K562 (cell line): ENCODE results near the gene FAM161A. TPM values are rescaled to one million over a fixed set of nuclear protein-coding genes. Genes with fewer than 3 reads are reported as not detected.

ENCODE experiments used
- ATAC-seq: fragments of 200-7000 bp; cut with Tn5 transposase; 3 replicates; pipeline ENCODE4 v1.9.1; 2020; ENCODE audit warnings: moderate library complexity
- BruUV-seq: library from RNA; stranded (reverse); fragments of 400-500 nt; replicated peaks from 2 replicates; lab custom pipeline; 2021; lab: Mats Ljungman, UMichigan
- CTCF ChIA-PET: fragments of 300-600 bp; formaldehyde crosslinking; extraction: SDS; loops from one replicate; lab custom pipeline; 2021; ENCODE audit warnings: low intra/inter-chr PET ratio; lab: Yijun Ruan, JAX
- POLR2A ChIA-PET: fragments of 300-600, 350-650 bp; sonication (Branson Sonifier 250); formaldehyde crosslinking; extraction: SDS; loops from one replicate; lab custom pipeline; 2021; ENCODE audit warnings: antibody characterized with exemption, inconsistent platforms; lab: Yijun Ruan, JAX
- DNase-seq, 4 experiments: peaks; one replicate each; pipeline versions ENCODE4 v3.0.0 to v3.0.0-alpha.2; 2011 to 2018; ENCODE audit warnings: low spot score in 3 of 4, mixed read lengths in 3 of 4; ENCODE audit errors: extremely low read depth in 1 of 4
- FAIRE-seq: peaks from 2 replicates; lab custom pipeline; 2011; peaks lifted over from hg19 to GRCh38; lab: Jason Lieb, UNC
- H2AFZ ChIP-seq: 2 replicates; pipeline ENCODE4 v1.6.0; 2011; ENCODE audit warnings: low read depth, low read length, control low read depth, inconsistent platforms
- H3K27ac ChIP-seq: fragments of 200-600 bp; 3 replicates; pipeline ENCODE4 v1.8.0; 2011; ENCODE audit warnings: low read depth, mild to moderate bottlenecking, control low read depth, inconsistent platforms, low read length, moderate library complexity, mixed read lengths; ENCODE audit errors: extremely low read depth
- H3K27me3 ChIP-seq, 2 experiments: fragments of 300-600 bp in 1 of 2; 2 replicates in 1 of 2; 3 replicates in 1 of 2; pipeline versions ENCODE4 v1.6.0 to v1.8.0; 2011; ENCODE audit warnings: inconsistent platforms in 2 of 2, low read length in 2 of 2, mild to moderate bottlenecking in 1 of 2, mixed read lengths in 1 of 2, moderate library complexity in 1 of 2; ENCODE audit not compliant: control insufficient read depth in 2 of 2, insufficient read depth in 2 of 2
- H3K36me3 ChIP-seq: fragments of 300-600 bp; 3 replicates; pipeline ENCODE4 v1.8.0; 2011; ENCODE audit warnings: mild to moderate bottlenecking, low read length, inconsistent platforms; ENCODE audit not compliant: control insufficient read depth, insufficient read depth
- H3K4me1 ChIP-seq, 2 experiments: fragments of 200-600 bp in 1 of 2; replicated peaks in 1 of 2; 2 replicates in 1 of 2; 3 replicates in 1 of 2; pipeline versions ENCODE4 v1.5.1 to v1.8.0; 2011; ENCODE audit warnings: inconsistent platforms in 2 of 2, low read length in 2 of 2, mild to moderate bottlenecking in 1 of 2, mixed read lengths in 1 of 2, moderate library complexity in 1 of 2; ENCODE audit not compliant: control insufficient read depth in 2 of 2, insufficient read depth in 2 of 2
- H3K4me2 ChIP-seq: 2 replicates; pipeline ENCODE4 v1.6.1; 2011; ENCODE audit warnings: low read length, control low read depth, inconsistent platforms, mixed read lengths; ENCODE audit not compliant: insufficient read depth
- H3K4me3 ChIP-seq: fragments of 200-600 bp; sonication (generic), shearing (Covaris generic); 2 replicates; pipeline ENCODE4 v1.5.1; 2016; ENCODE audit warnings: control low read depth, inconsistent platforms
- H3K79me2 ChIP-seq: fragments of 200-600 bp; 3 replicates; pipeline ENCODE4 v1.8.0; 2011; ENCODE audit warnings: low read length, inconsistent platforms; ENCODE audit not compliant: control insufficient read depth, insufficient read depth
- H3K9ac ChIP-seq, 2 experiments: 2 replicates each; pipeline versions ENCODE4 v1.6.0 to v1.6.1; 2011; ENCODE audit warnings: low read depth in 2 of 2, low read length in 2 of 2, control low read depth in 1 of 2, inconsistent platforms in 1 of 2, mild to moderate bottlenecking in 1 of 2, mixed read lengths in 1 of 2; ENCODE audit not compliant: insufficient read depth in 1 of 2
- H3K9me1 ChIP-seq: one replicate; pipeline ENCODE4 v1.6.0; 2011; ENCODE audit warnings: inconsistent platforms, mild to moderate bottlenecking, low read length, moderate library complexity; ENCODE audit not compliant: control insufficient read depth, insufficient read depth
- H3K9me3 ChIP-seq: replicated peaks from 2 replicates; pipeline ENCODE4 v1.5.1; 2011; ENCODE audit warnings: low read depth, low read length, inconsistent platforms; ENCODE audit not compliant: control insufficient read depth, insufficient read depth
- H4K20me1 ChIP-seq: replicated peaks from 2 replicates; pipeline ENCODE4 v1.6.1; 2011; ENCODE audit warnings: low read length, inconsistent platforms, mixed read lengths; ENCODE audit not compliant: control insufficient read depth, insufficient read depth
- SPI1 ChIP-seq: IDR thresholded peaks from 2 replicates; pipeline ENCODE4 v1.6.1; 2011; ENCODE audit warnings: low read depth, low read length, control low read depth, borderline replicate concordance
- ZNF431 ChIP-seq: sonication (generic); formaldehyde crosslinking; IDR thresholded peaks from 2 replicates; pipeline ENCODE4 v1.8.0; 2022; ENCODE audit warnings: mild to moderate bottlenecking, missing genetic modification reagents
- WGBS: fragments of 100-300 bp; shearing (Covaris generic); methylation state at CpG from one replicate; pipeline ENCODE4 v1.1.6; 2016; ENCODE audit warnings: low coverage, mixed read lengths; ENCODE audit not compliant: insufficient coverage; ENCODE audit errors: missing lambda C conversion rate; 5-methylcytosine and 5-hydroxymethylcytosine counted together
- in situ Hi-C: fragments of 300-500 bp; cut with MboI; formaldehyde crosslinking; loops from 4 replicates; pipeline ENCODE4 v1.15.0; 2018; ENCODE audit warnings: inconsistent platforms, mixed read lengths
- intact Hi-C: fragments of 100-400 bp; cut with micrococcal nuclease; formaldehyde crosslinking; loops from 2 replicates; pipeline ENCODE4 v1.14.2; 2022
- polyA plus RNA-seq, 8 experiments: library from polyadenylated mRNA; depleted of rRNA in 4 of 8; stranded (reverse) in 5 of 8; unstranded in 3 of 8; fragments of >200 nt; fragmentation: Nextera tagmentation in 2 of 8; fragmentation: Illumina TruSeq in 1 of 8; extraction: Ambion mirVana in 2 of 8; extraction: Trizol in 1 of 8; gene quantifications; 2 replicates each; pipeline versions ENCODE4 v1.2.1 to v1.2.3, GENCODE V29; 2011 to 2014; ENCODE audit warnings: inconsistent platforms in 1 of 8, missing spikeins in 1 of 8
- small RNA-seq: library from RNA; depleted of rRNA; stranded (forward); fragments of <200 nt; gene quantifications from one replicate; pipeline ENCODE3, GENCODE V24; 2014
- total RNA-seq, 7 experiments: library from RNA; depleted of rRNA in 6 of 7; stranded (reverse); fragments of >200 nt in 6 of 7; fragmentation: Illumina TruSeq in 2 of 7; extraction: Trizol in 2 of 7; gene quantifications; 2 replicates each; pipeline versions ENCODE4 v1.2.1 to v1.2.3, GENCODE V29; 2011 to 2021; ENCODE audit warnings: low replicate concordance in 1 of 7

The FAM161A gene
- total and polyA plus RNA-seq, 9 of the 15 experiments (the other 6 are each of a cell fraction or from before 2014, with no cell fraction given): 0.27 to 1.4 (median 0.80) TPM

- no TSS peak for BruUV-seq
- H3K27me3 ChIP-seq: peaks cover 2 to 5% of the 10 kb centered on the region in 2 experiments; a peak in 2 of 5 replicates
- H2AFZ ChIP-seq: no peak overlapping the region
- no peak for DNase-seq
- no peak for FAIRE-seq
- ChIA-PET CTCF (no interaction called here), POLR2A (interaction anchor here (0.6 kb wide), 1 partner anchor 265 kb away, joined by 4 read pairs; no protein-coding TSS in a partner anchor)
- no peak for TF ChIP-seq ZNF431 (CRISPR knock-in tag)
- TF ChIP-seq SPI1: 0 out of 2 replicates have a peak, but pooled peaks have one; percentile 31
- no peaks in the 10 kb centered on the region for H3K36me3 ChIP-seq
- no peak overlapping the region for H3K4me2 ChIP-seq
- intact Hi-C loops (no loop called here), in situ Hi-C loops (no loop called here)
- no peaks in the 10 kb centered on the region for H3K4me1 ChIP-seq
- ATAC-seq: no peak
- H3K4me3 ChIP-seq: no peak overlapping the region
- 17% methylated on average over 8 of the region's 8 CpGs for WGBS
- H3K9ac ChIP-seq: no peak overlapping the region
- no peaks in the 10 kb centered on the region for H3K9me1 ChIP-seq
- H3K79me2 ChIP-seq: no peaks in the 10 kb centered on the region
- no peaks in the 10 kb centered on the region for H3K9me3 ChIP-seq
- H4K20me1 ChIP-seq: no peaks in the 10 kb centered on the region
- H3K27ac ChIP-seq: no peak overlapping the region
Observed at GRCh38 chr2:61775956-61776570, 77.8 kb downstream of the FAM161A start.

Small RNA genes lying within 50 kb of the gene (small RNA-seq; reads per million reads assigned to genes)
- gene RPS24P7: not detected

Other genes with a start within 250 kb of the FAM161A start
- 247 and 314 TPM in 2 replicates for gene CCT4, start 34.6 kb upstream of the FAM161A start, total RNA-seq (2014; rRNA removed)
- 367 and 401 TPM in 2 replicates for gene CCT4, start 34.6 kb upstream of the FAM161A start, total RNA-seq (2014; rRNA removed; fragmentation: Illumina TruSeq; extraction: Trizol)
- gene CCT4, start 34.6 kb upstream of the FAM161A start, total RNA-seq (2015; rRNA removed; fragmentation: Illumina TruSeq; extraction: Trizol): 334 and 336 TPM in 2 replicates
- gene CCT4, start 34.6 kb upstream of the FAM161A start, total RNA-seq (2021): 368 and 369 TPM in 2 replicates
- 230 and 345 TPM in 2 replicates for gene CCT4, start 34.6 kb upstream of the FAM161A start, polyA plus RNA-seq (2011; rRNA removed)
- gene CCT4, start 34.6 kb upstream of the FAM161A start, polyA plus RNA-seq (2014; fragmentation: Illumina TruSeq; extraction: Trizol): 303 and 305 TPM in 2 replicates
- gene CCT4, start 34.6 kb upstream of the FAM161A start, polyA plus RNA-seq (2014; fragmentation: Nextera tagmentation; extraction: Ambion mirVana): 100 to 1,000 TPM; 101 to 157 TPM
- gene CCT4, start 34.6 kb upstream of the FAM161A start, polyA plus RNA-seq (2014; rRNA removed): 228 and 263 TPM in 2 replicates
- gene COMMD1, start 51.6 kb upstream of the FAM161A start, total RNA-seq (2014; rRNA removed): 14.4 and 15.4 TPM in 2 replicates
- 21.4 and 23.6 TPM in 2 replicates for gene COMMD1, start 51.6 kb upstream of the FAM161A start, total RNA-seq (2014; rRNA removed; fragmentation: Illumina TruSeq; extraction: Trizol)
- gene COMMD1, start 51.6 kb upstream of the FAM161A start, total RNA-seq (2015; rRNA removed; fragmentation: Illumina TruSeq; extraction: Trizol): 19.6 and 21.2 TPM in 2 replicates
- gene COMMD1, start 51.6 kb upstream of the FAM161A start, total RNA-seq (2021): 16.9 and 18.2 TPM in 2 replicates
- gene COMMD1, start 51.6 kb upstream of the FAM161A start, polyA plus RNA-seq (2011; rRNA removed): 31.3 and 35.6 TPM in 2 replicates
- 21.4 and 21.7 TPM in 2 replicates for gene COMMD1, start 51.6 kb upstream of the FAM161A start, polyA plus RNA-seq (2014; fragmentation: Illumina TruSeq; extraction: Trizol)
- 10 to 100 TPM; 56.6 to 77.0 TPM for gene COMMD1, start 51.6 kb upstream of the FAM161A start, polyA plus RNA-seq (2014; fragmentation: Nextera tagmentation; extraction: Ambion mirVana)
- gene COMMD1, start 51.6 kb upstream of the FAM161A start, polyA plus RNA-seq (2014; rRNA removed): 17.3 and 22.7 TPM in 2 replicates